NCI-H2081 treated with DMSO at 0.1 percent for 48 hours (cell line): ENCODE data around the gene NFATC1.

Experiments
- DNase-seq: peaks from one replicate; lab custom pipeline; 2025; lab: John Stamatoyannopoulos, UW

The NFATC1 gene

GRCh38 chr18:79389689-79390088, 6.0 kb upstream of the NFATC1 start:
- DNase-seq, result no peak

GRCh38 chr18:79392226-79392625, 3.5 kb upstream of the NFATC1 start:
- DNase-seq, result no peak

- no peak for DNase-seq
Measured at GRCh38 chr18:79393181-79393634, 2.5 kb upstream of the NFATC1 start.

GRCh38 chr18:79393635-79394533, 1.8 kb upstream of the NFATC1 start:
- peak; percentile 19 for DNase-seq

GRCh38 chr18:79394534-79395307, 1.0 kb upstream of the NFATC1 start:
- DNase-seq, result no peak

GRCh38 chr18:79395308-79395640, 456 bp upstream of the NFATC1 start:
- no peak for DNase-seq

GRCh38 chr18:79396431-79397246, 909 bp downstream of the NFATC1 start:
- no peak for DNase-seq

GRCh38 chr18:79397247-79397829, 1.6 kb downstream of the NFATC1 start:
- DNase-seq, result no peak

- no peak for DNase-seq
Measured at GRCh38 chr18:79397830-79398761, 2.4 kb downstream of the NFATC1 start.

GRCh38 chr18:79399275-79400081, 3.7 kb downstream of the NFATC1 start:
- DNase-seq, result no peak

GRCh38 chr18:79400091-79400590, 4.4 kb downstream of the NFATC1 start:
- no peak for DNase-seq

GRCh38 chr18:79400591-79401381, 5.1 kb downstream of the NFATC1 start:
- no peak for DNase-seq

GRCh38 chr18:79401494-79402208, 5.9 kb downstream of the NFATC1 start:
- DNase-seq, result no peak

GRCh38 chr18:79402209-79402576, 6.5 kb downstream of the NFATC1 start:
- no peak for DNase-seq

- DNase-seq, result no peak
Measured at GRCh38 chr18:79402977-79403722, 7.4 kb downstream of the NFATC1 start.

- DNase-seq, result no peak
Measured at GRCh38 chr18:79403723-79404566, 8.2 kb downstream of the NFATC1 start.

GRCh38 chr18:79404567-79404910, 8.8 kb downstream of the NFATC1 start:
- DNase-seq, result no peak
